AG09319 (cell line): ENCODE measurements around the gene GORAB.
A peak's percentile ranks its signal among the peaks of the same experiment; 100 is the strongest.

ENCODE experiments used
- DNase-seq: peaks from one replicate; pipeline ENCODE4 v3.0.0-alpha.2; 2010; ENCODE audit warnings: low read depth; ENCODE audit errors: extremely low read depth
- TF ChIP-seq, protein P1 (sequence below): IDR thresholded peaks from 2 replicates; pipeline ENCODE4 v1.5.1; 2011; ENCODE audit warnings: low read depth, mild to moderate bottlenecking, inconsistent platforms, low read length, moderate library complexity

Gene GORAB

DNA sequence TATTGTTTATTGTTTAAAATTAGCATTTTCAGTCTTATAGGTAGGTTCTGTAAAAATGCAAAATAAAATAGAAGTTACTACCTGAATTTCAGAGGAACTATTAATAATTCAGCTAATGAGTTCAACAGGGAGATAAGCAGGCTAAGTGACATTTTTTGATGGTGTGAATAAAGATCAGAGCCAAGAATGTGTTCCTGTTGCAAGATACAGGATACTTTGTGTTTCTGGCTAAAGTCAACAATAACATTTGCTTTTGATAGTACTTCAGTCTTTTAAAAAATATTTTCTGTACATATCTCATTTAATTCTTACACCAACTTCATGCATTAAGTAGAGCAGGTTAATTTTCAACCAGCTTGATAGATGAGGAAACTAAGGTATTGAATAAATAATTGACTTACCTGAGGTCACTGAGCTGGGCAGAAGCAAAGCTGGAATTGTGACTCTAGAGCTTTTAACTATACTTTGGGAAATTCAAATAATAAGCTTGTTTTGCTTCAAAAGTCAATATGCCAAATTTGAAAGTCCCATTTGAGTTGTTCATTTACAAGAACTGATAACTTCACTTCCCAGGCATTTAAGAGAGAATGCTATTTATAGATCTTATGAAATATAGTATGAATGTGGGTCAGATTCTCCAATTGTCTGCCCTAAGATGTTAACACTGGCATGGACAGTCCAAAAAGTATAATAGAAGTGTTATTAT is 6.0 kb downstream of the GORAB start:
- no peak for DNase-seq
- TF ChIP-seq, protein P1, sequence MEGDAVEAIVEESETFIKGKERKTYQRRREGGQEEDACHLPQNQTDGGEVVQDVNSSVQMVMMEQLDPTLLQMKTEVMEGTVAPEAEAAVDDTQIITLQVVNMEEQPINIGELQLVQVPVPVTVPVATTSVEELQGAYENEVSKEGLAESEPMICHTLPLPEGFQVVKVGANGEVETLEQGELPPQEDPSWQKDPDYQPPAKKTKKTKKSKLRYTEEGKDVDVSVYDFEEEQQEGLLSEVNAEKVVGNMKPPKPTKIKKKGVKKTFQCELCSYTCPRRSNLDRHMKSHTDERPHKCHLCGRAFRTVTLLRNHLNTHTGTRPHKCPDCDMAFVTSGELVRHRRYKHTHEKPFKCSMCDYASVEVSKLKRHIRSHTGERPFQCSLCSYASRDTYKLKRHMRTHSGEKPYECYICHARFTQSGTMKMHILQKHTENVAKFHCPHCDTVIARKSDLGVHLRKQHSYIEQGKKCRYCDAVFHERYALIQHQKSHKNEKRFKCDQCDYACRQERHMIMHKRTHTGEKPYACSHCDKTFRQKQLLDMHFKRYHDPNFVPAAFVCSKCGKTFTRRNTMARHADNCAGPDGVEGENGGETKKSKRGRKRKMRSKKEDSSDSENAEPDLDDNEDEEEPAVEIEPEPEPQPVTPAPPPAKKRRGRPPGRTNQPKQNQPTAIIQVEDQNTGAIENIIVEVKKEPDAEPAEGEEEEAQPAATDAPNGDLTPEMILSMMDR, result no peak

GRCh38 chr1:170538687-170539086 is 6.7 kb downstream of the GORAB start:
- TF ChIP-seq, protein P1, result no peak
- DNase-seq, result no peak

DNA sequence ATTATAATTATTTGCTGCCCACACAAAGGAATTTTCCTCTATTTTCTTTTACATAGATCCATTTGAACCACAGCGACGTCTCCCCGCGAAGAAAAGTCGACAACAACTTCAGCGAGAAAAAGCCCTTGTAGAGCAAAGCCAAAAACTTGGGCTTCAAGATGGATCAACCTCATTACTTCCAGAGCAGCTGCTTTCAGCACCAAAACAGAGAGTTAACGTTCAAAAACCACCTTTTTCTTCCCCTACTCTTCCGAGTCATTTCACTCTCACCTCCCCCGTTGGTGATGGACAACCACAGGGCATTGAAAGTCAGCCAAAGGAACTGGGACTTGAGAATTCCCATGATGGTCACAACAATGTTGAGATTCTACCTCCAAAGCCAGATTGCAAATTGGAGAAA is 7.2 kb downstream of the GORAB start:
- TF ChIP-seq, protein P1, result no peak

DNA sequence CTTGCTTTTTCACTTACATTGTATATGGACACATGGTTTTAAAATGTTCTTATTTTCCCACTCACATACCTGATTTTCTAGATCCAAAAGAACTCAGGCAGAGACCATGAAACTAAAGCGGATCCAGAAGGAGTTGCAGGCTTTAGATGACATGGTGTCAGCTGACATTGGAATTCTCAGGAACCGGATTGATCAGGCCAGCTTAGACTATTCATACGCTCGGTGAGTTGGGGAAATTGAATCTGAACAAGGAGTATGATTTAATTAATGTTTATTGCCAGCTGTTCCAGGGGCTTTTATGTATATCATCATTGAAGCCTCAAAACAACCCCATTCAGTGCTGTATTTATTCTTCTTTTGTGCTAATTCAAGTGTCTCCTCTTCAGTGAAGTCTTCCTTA is 12.7 kb downstream of the GORAB start:
- TF ChIP-seq, protein P1, result no peak
- no peak for DNase-seq

More for the DNA sequence above, 7.2 kb downstream of the GORAB start:
- DNase-seq, result no peak

DNA sequence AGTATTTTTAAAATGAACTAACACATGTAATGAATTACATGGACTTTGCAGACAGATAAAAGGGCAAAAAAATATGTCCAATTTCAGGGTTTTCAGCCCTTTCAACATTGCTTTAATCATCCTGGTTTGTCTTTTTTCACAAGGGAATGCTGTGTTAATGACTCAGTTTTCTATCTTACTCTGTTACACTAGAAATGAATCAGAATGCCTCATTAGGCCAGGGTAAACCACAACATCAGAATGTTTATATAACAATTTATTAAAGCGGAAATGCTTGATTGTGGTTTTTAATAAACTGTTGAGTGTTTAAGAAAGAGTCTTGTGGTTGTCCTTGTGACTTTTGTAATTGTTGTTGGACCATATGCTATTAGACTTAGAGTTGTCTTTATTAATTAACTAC is 13.5 kb downstream of the GORAB start:
- TF ChIP-seq, protein P1, result no peak
- peak; percentile 83 for DNase-seq

DNA sequence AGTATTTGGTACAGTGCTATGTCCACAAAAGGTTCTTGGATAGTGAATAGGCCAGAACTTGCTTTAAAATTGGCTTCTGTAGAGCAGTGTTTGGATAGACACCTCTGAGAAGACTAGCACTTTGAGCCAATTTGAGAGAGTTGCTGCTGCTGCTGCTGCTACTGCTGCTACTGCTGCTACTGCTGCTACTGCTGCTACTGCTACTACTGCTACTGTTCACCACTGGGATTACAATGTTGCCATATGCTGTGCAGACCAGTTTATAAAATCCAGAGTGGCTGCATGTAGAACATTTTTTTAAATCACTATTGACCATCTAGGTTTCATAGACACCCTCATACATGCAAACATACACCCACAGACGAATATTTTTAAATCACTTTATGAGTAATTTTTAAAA is 15.3 kb downstream of the GORAB start:
- TF ChIP-seq, protein P1, result no peak

DNA sequence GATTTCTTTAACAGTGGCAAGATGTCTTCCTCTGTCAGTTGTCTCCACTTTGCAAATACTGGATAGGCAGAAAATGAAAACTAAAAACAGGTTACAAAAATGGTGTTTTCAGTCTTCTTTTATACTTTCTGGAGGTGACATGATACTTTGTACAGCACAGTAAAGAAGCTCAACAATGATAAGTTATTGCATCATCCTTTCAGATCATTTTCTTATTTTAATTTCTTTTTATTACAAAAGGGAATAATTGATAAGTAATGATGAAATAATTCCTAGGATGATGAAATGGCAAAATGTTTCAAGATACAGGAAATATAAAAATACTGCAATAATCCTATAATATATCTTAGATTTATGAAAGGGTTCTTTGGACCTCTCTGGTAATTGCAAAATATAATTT is 16.5 kb downstream of the GORAB start:
- DNase-seq, result no peak
- TF ChIP-seq, protein P1, result no peak

More for the DNA sequence above, 15.3 kb downstream of the GORAB start:
- no peak for DNase-seq
